SH-SY5Y (cell line): Measurements from ENCODE around the gene APOH.

ENCODE experiments used
- GATA2 ChIP-seq: IDR thresholded peaks from 2 replicates; pipeline ENCODE4 v1.6.1; 2011; ENCODE audit warnings: mild to moderate bottlenecking, low read depth, low read length
- GATA3 ChIP-seq: IDR thresholded peaks from 2 replicates; pipeline ENCODE4 v1.6.1; 2011; ENCODE audit warnings: low read depth, mild to moderate bottlenecking, low read length, moderate library complexity

DNA sequence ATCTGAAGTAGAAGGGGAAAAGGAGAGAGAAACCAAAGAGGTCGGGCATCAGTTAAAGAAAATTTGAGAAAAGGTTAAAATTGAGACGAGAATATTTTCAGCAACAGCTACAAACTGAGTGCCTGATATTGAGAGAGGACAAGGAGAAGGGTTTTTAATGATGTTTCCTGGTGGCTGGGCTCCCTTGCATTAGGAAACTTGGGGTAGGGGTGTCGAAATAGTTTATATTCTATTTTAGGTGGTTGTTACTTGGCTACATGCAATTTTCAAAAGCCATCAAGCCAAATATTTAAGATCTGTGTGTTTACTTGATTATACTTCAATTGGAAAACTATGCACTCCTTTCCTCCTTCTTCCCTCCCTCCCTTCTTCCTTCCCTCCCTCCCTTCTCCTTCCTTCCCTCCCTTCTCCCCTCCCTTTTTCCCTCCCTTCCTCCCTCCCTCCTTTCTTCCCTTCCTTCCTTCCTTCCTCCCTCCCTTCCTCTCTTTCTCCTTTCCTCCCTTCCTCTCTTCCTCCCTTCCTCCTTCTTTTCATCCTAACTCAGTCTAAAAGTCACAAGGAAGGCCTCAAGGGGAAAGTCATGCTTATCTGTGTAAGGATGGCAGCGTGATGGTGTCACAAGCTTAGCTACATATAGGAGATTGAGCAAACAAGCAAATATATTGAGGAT is 1.8 kb upstream of the APOH start:
- no peak for TF ChIP-seq GATA3
- TF ChIP-seq GATA2 = no peak
